ENCODE results near the gene TMCC1.
"Not testable (repeated sequence)": the region's sequence is repeated elsewhere in the genome, so short reads cannot be mapped to it uniquely, and the experiment has no call there.

TMCC1 gene

GRCh38 chr3:129892486-129892856 is 1.0 kb downstream of the TMCC1 start:
- peak in 1 of 5 experiments; percentile 35 for DNase-seq

GRCh38 chr3:129890891-129891290 is 2.6 kb downstream of the TMCC1 start:
- DNase-seq, result no peak

DNA sequence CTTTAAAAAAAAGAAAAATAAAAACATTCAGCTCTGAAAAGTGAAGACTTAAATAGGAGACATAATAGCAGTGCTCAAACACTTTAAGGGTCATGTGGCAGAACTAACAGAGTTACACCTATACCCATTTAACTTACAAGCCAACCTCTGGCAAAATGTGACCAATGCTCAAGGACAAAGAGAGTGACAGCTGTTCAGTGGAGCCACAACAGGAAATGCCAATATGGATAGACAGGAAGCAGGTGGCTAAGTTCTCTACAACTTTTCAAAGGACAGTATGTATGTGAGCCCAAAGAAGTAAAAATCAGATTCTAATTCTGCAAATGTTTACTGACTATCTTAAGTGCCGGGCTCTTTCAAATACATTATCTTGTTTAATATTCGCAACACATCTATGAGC is 3.4 kb downstream of the TMCC1 start:
- DNase-seq, result peak in 1 of 5 experiments; percentile 58

DNA sequence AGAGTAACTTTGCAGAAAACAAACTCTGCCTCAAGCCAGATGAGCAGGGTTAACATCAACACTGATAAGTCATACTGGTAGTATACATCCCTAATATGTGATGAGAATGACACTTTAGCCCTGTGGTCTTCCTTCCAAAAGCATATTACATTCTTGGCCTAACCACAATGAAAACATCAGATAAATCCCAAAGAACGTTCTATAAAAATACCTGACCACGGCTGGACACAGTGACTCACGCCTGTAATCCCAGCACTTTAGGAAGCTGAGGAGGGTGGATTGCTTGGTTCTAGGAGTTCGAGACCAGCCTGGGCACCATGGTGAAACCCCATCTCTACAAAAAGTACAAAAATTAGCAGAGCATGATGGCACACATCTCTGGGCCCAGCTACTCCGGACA is 4.7 kb downstream of the TMCC1 start:
- no peak for DNase-seq

DNA sequence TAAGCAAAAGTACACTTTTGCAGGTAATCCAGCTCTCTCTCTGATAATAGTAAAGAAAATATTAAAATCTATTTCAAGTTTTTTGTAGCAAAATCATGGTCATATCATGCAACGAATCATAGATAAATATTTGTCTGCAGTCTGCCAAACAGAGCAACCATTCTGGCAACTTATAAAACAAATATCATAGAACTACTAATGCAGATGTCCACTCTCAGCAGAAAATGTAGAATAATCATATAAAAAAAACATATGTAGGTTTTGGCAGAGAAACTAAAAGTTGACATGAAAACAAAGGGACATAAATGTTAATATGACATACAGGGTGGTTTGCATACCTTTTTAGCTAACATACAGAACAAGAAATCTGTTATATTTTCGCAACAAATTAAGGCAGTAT is 12.2 kb downstream of the TMCC1 start:
- no peak for DNase-seq

GRCh38 chr3:129878355-129878754 is 15.2 kb downstream of the TMCC1 start:
- DNase-seq, result peak in 1 of 5 experiments; percentile 72

GRCh38 chr3:129874479-129874878 is 19.0 kb downstream of the TMCC1 start:
- DNase-seq, result not testable (repeated sequence)

DNA sequence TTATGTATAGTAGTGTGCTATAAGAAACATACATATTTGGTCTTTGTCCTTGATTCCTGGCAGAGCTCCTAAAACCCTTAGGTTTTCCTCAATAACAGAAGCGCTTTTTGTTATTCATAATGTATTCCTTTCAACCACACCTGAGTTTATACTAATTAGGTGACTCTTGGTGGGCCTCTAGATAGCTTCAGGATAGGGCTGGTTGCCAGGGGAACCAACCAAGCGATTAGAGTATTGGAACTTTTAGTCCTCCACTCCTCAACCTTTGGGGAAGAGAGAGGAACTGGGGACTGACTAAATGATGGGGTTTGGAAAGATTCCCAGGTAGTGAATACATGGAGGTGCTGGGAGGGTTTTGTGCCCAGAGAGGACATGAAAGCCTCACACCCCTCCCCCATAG is 24.6 kb downstream of the TMCC1 start:
- DNase-seq, result no peak

DNA sequence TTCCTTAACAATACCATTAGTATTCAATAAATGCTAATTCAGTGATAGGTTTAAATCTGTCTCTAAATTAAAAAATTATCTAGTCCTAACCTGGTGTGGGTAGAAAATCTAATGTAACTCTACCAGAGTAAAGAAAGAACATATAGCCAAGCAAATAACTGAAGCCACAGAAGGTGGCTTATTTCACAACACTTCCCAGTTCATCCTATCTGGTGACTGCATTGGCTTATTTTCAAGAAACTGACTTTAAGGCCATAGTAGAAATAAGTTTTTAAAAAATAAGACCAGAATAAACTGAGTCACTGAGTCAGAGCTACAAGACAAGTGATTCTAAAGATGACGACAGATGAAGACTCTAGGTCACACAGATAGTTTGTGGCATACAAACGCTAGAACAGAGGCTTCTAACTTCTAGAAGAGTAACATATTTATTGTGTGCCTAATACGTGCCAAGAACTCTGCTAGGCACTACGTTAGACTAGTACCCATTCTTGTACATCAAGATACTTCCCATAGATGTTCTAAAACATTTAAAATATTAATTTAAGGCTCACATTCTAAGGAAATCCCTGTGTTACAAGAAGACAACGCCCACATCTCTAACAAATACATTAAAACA is 25.9 kb downstream of the TMCC1 start:
- DNase-seq, result no peak

DNA sequence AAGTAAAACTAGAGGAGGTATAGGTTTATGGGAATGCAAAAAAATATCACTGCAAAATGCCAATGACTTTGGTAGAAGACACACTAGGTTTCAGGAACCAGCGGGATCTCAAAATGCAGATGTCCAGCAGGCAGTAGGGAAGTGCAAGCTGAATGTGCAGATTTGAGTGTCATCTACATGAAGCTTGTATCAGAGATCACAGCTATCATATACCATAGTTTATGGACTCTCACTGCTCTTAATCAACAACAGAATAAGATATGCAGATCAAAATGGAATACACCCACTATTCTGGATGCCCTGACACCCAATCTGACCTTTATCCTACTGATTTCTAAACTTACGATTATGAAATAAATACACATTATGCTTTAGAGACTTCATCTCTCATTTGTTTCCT is 27.7 kb downstream of the TMCC1 start:
- no peak for DNase-seq

DNA sequence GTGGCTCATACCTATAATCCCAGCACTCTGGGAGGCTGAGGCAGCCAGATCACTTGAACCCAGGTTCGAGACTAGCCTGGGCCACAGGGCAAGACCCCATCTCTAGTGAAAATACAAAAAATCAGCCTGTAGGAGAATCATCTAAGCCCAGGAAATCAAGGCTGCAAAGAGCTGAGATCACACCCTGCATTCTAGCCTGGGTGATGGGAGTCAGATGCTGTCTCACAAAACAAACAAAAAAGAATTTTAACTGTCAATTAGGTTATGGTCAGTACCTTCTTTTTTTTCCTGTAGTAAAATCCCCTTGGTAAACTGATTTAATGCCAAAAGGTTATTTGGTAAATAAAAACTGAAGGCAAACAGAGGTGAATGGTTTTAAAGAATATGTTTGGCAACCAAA is 29.0 kb downstream of the TMCC1 start:
- no peak for DNase-seq

DNA sequence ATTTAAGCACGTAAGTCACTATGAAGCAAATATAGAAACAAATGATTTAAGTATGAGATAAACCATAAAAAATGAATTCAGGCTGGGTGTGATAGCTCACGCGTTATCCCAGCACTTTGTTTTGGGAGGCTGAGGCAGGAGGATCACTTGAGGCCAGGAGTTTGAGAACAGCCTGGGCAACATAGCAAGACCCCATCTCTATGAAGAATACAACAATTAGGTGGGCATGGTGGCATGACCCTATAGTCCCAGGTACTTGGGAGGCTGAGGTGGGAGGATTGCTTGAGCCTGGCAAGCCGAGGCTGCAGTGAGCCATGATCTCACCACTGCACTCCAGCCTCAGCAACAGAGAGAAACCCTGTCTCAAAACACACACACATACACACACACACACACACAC is 34.2 kb downstream of the TMCC1 start:
- DNase-seq, result no peak

GRCh38 chr3:129857899-129858298 is 35.6 kb downstream of the TMCC1 start:
- no peak for DNase-seq

DNA sequence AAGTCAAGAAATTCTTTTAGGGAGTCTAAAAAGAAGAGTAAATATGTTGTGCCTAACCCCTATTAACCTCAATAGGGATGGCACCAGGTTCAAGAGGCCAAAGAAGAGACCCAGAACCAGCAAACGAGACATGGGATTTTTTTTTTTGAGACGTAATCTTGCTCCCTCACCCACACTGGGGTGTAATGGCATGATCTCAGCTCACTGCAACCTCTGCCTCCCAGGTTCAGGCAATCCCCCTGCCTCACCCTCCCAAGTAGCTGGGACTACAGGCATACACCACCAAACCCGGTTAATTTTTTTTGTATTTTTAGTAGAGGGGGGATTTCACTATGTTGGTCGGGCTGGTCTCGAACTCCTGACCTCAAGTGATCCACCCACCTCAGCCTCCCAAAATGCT is 36.7 kb downstream of the TMCC1 start:
- not testable (repeated sequence) for DNase-seq

DNA sequence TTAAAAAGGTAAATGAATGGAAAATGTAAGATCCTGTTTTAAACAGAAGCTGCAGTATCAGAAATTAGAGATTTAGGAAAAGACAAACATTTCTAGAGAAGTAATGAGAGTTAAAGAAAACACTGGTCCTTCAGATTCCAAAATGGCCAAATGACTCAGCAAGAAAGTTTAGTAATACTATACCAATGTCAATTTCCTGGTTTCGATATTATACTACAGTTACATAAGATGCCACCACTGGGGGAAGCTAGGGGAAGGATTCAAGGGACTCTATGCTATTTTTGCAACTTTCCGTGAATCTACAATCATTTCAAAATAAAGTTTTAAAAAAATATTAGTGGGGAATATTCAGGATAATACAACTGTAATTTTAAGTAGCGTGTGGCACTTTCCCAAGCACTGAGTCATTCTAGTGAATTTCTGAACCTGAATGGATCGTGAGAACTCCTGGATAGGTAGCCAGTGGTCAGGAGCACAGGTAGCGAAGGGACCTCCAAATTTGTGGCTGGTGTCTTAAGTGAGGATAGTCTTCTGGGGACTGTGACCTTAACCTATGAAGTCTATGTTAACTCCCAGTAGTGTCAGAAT is 37.6 kb downstream of the TMCC1 start:
- peak in 1 of 5 experiments; percentile 47 for DNase-seq

DNA sequence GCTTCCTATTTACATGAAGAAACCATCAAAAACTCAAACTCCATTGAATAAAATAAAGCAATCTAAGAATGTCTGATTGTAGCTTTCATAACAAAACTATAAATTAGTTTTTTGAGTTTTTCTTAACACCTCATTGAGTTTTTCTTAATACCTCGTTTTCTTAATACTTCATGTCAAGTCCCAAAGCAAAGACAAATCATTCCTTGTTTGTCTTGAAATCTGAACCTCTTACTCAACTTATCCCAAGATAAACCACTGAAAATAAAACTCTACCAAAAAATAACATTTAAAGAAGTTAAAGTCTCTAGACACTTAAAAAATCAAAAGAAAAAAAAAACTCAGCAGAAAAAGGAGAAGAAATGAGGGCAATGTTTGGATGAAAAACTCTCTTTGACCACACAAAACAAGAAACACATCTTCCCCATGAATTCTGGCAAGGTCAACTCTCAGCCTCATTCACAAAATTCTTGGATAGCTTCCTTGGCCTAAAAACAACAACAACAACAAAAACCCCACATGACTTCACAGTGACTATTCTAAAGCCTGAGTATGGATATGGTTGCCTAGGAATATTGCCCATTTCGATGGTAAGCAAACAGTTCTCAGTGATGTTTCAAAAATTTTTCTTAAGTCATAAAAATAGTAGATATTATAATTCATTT is 38.2 kb downstream of the TMCC1 start:
- DNase-seq, result no peak

DNA sequence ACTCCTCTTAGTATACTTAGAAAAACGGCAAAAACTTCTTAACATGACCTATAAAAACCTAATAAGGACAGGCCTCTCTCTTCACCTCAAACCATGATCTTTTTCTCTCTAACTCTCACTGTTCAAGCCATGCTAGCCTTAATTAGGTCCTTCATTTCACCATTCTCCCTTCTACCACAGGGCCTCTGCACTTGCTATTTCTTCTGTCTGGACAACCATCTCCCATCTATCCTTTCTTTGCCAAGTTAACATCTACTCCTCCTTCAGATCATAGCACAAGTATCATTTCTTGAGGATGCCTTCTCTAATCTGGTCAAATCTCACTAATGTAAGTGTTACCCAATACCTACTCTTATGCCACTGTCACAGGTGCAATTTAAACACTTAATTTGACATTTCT is 39.1 kb downstream of the TMCC1 start:
- DNase-seq, result no peak

- no peak for DNase-seq
Measured at GRCh38 chr3:129845956-129846355, 47.6 kb downstream of the TMCC1 start.

- no peak for DNase-seq
Measured at GRCh38 chr3:129840707-129841360, 52.7 kb downstream of the TMCC1 start.

- DNase-seq, result no peak
Measured at GRCh38 chr3:129838086-129838485, 55.4 kb downstream of the TMCC1 start.

- no peak for DNase-seq
Measured at GRCh38 chr3:129837065-129837642, 56.4 kb downstream of the TMCC1 start.

- DNase-seq, result no peak
Measured at GRCh38 chr3:129836381-129837064, 57.0 kb downstream of the TMCC1 start.

- no peak for DNase-seq
Measured at GRCh38 chr3:129835198-129835597, 58.3 kb downstream of the TMCC1 start.
